Measurements from ENCODE around the gene ABCC6.

Gene ABCC6

GRCh38 chr16:16139061-16139460, 84.2 kb downstream of the ABCC6 start:
- no peak for DNase-seq

GRCh38 chr16:16138034-16138635, 85.2 kb downstream of the ABCC6 start:
- DNase-seq, result no peak

- DNase-seq, result no peak
These were observed 86.2 kb downstream of the ABCC6 start for GRCh38 chr16:16137110-16137509.

- DNase-seq, result no peak
These were observed 86.7 kb downstream of the ABCC6 start for GRCh38 chr16:16136588-16136987.

GRCh38 chr16:16133943-16134604, 89.2 kb downstream of the ABCC6 start:
- DNase-seq, result no peak

GRCh38 chr16:16131659-16132058, 91.6 kb downstream of the ABCC6 start:
- DNase-seq, result no peak

- DNase-seq, result no peak
These were observed 92.1 kb downstream of the ABCC6 start for GRCh38 chr16:16131204-16131603.

GRCh38 chr16:16127469-16128116, 95.7 kb downstream of the ABCC6 start:
- DNase-seq, result peak; percentile 73

GRCh38 chr16:16126896-16127295, 96.4 kb downstream of the ABCC6 start:
- DNase-seq, result no peak

- DNase-seq, result no peak
These were observed 98.3 kb downstream of the ABCC6 start for GRCh38 chr16:16124974-16125373.

- no peak for DNase-seq
These were observed 98.9 kb downstream of the ABCC6 start for GRCh38 chr16:16124438-16124837.

GRCh38 chr16:16122264-16122663, 101.0 kb downstream of the ABCC6 start:
- no peak for DNase-seq

- DNase-seq, result no peak
These were observed 102.0 kb downstream of the ABCC6 start for GRCh38 chr16:16121185-16121727.

- no peak for DNase-seq
These were observed 102.7 kb downstream of the ABCC6 start for GRCh38 chr16:16120382-16121184.

GRCh38 chr16:16120044-16120381, 103.3 kb downstream of the ABCC6 start:
- DNase-seq, result no peak

- DNase-seq, result no peak
These were observed 105.0 kb downstream of the ABCC6 start for GRCh38 chr16:16118337-16118736.

- DNase-seq, result no peak
These were observed 106.5 kb downstream of the ABCC6 start for GRCh38 chr16:16116841-16117240.

GRCh38 chr16:16113076-16113475, 110.2 kb downstream of the ABCC6 start:
- no peak for DNase-seq

GRCh38 chr16:16112450-16113053, 110.7 kb downstream of the ABCC6 start:
- DNase-seq, result no peak

GRCh38 chr16:16111639-16112038, 111.7 kb downstream of the ABCC6 start:
- DNase-seq, result no peak

GRCh38 chr16:16110111-16110490, 113.2 kb downstream of the ABCC6 start:
- DNase-seq, result no peak

- DNase-seq, result no peak
These were observed 113.7 kb downstream of the ABCC6 start for GRCh38 chr16:16109453-16110110.

All from suppressor macrophage treated with lipopolysaccharide for 4 hours (primary cell).